Measurements from ENCODE around the gene SLC22A16. TPM values are rescaled to one million over a fixed set of nuclear protein-coding genes. Genes with fewer than 3 reads are reported as not detected.
"Not testable (repeated sequence)": the region's sequence is repeated elsewhere in the genome, so short reads cannot be mapped to it uniquely, and the experiment has no call there.

SLC22A16 gene
- total RNA-seq, 1 experiment from 2014 or later: not detected

GRCh38 chr6:110487968-110488381, 11.6 kb upstream of the SLC22A16 start:
- BruUV-seq (replicated peaks); ATAC-seq; H3K9me2 ChIP-seq (ENCODE audit: insufficient read depth); H4K20me1 ChIP-seq (ENCODE audit: insufficient read depth); H3K27me3 ChIP-seq (ENCODE audit: insufficient read depth, low read length); H3K36me3 ChIP-seq (ENCODE audit: control insufficient read depth in 1 of 2, insufficient read depth in 2 of 2, low read length in 2 of 2); RAD21 ChIA-PET (ENCODE audit: low non-redundant PET in 1 of 2, low total read pairs in 2 of 2, uncharacterized antibody in 2 of 2, unreplicated experiment in 2 of 2); H3K4me2 ChIP-seq (ENCODE audit: low read length); intact Hi-C loops (cut with micrococcal nuclease); H3K9me3 ChIP-seq (ENCODE audit: control insufficient read depth in 1 of 2, insufficient read depth in 1 of 2, low read depth in 1 of 2, low read length in 2 of 2); DNase-seq (ENCODE audit: low read depth, low spot score); H3K79me2 ChIP-seq (ENCODE audit: insufficient read depth, low read length); POLR2A ChIA-PET; H3K27ac ChIP-seq (ENCODE audit: low read depth, low read length); H3K9ac ChIP-seq (ENCODE audit: low read length); CTCF ChIA-PET; H3K4me3 ChIP-seq (replicated peaks in 1 of 2; ENCODE audit: low read depth in 1 of 2, low read length in 2 of 2); H2AFZ ChIP-seq (ENCODE audit: low read depth, low read length, poor library complexity, severe bottlenecking): not testable (repeated sequence)
- peaks cover 7 to 19% of the 10 kb centered on the region in 2 experiments; a peak in 3 of 4 replicates for H3K4me1 ChIP-seq (ENCODE audit: control insufficient read depth in 1 of 2, insufficient read depth in 2 of 2, low read length in 2 of 2)

GRCh38 chr6:110486756-110487155, 10.3 kb upstream of the SLC22A16 start:
- Histone ChIP-seq H2AFZ (ENCODE audit: low read depth, low read length, poor library complexity, severe bottlenecking) (no peak overlapping the region), H3K27me3 (ENCODE audit: insufficient read depth, low read length) (no peaks in the 10 kb centered on the region), H4K20me1 (ENCODE audit: insufficient read depth) (no peaks in the 10 kb centered on the region), H3K9ac (ENCODE audit: low read length) (no peak overlapping the region), H3K4me2 (ENCODE audit: low read length) (no peak overlapping the region), H3K9me3 (ENCODE audit: control insufficient read depth in 1 of 2, insufficient read depth in 1 of 2, low read depth in 1 of 2, low read length in 2 of 2) (no peaks in the 10 kb centered on the region), H3K79me2 (ENCODE audit: insufficient read depth, low read length) (no peaks in the 10 kb centered on the region), H3K4me3 (replicated peaks in 1 of 2; ENCODE audit: low read depth in 1 of 2, low read length in 2 of 2) (no peak overlapping the region), H3K27ac (ENCODE audit: low read depth, low read length) (no peak overlapping the region), H3K9me2 (ENCODE audit: insufficient read depth) (no peaks in the 10 kb centered on the region), H3K4me1 (ENCODE audit: control insufficient read depth in 1 of 2, insufficient read depth in 2 of 2, low read length in 2 of 2) (peaks cover 3 to 8% of the 10 kb centered on the region in 2 experiments; a peak in 3 of 4 replicates), H3K36me3 (ENCODE audit: control insufficient read depth in 1 of 2, insufficient read depth in 2 of 2, low read length in 2 of 2) (no peaks in the 10 kb centered on the region)
- RAD21 ChIA-PET (ENCODE audit: low non-redundant PET in 1 of 2, low total read pairs in 2 of 2, uncharacterized antibody in 2 of 2, unreplicated experiment in 2 of 2): no interaction called here
- TF ChIP-seq FOSL1 (IDR thresholded peaks at IDR 0.05; ENCODE audit: low read depth) (no peak), RAD21 (IDR thresholded peaks at IDR 0.05; ENCODE audit: low read depth) (no peak), ZFX (IDR thresholded peaks at IDR 0.05) (no peak), ELF1 (IDR thresholded peaks at IDR 0.05; ENCODE audit: borderline replicate concordance, low read depth) (no peak), ATF3 (IDR thresholded peaks at IDR 0.05) (no peak), SP1 (IDR thresholded peaks at IDR 0.05; ENCODE audit: low read depth) (no peak), CBX3 (IDR thresholded peaks at IDR 0.05; ENCODE audit: low read depth) (no peak), POLR2A (IDR thresholded peaks at IDR 0.05; ENCODE audit: borderline replicate concordance, extremely low read depth, insufficient read depth, insufficient read length) (no peak), EGR1 (IDR thresholded peaks at IDR 0.05; ENCODE audit: low read depth) (no peak), EZH2phosphoT487 (IDR thresholded peaks at IDR 0.05; ENCODE audit: borderline replicate concordance) (no peak), SRF (IDR thresholded peaks at IDR 0.05; ENCODE audit: low read depth) (no peak), YY1 (IDR thresholded peaks at IDR 0.05; ENCODE audit: extremely low read depth, insufficient replicate concordance, low read depth, low read length) (no peak), SIN3A (IDR thresholded peaks at IDR 0.05; ENCODE audit: low read depth) (no peak)
- ATAC-seq (no peak), DNase-seq (ENCODE audit: low read depth, low spot score) (no peak)
- BruUV-seq (replicated peaks): no TSS peak
- intact Hi-C loops (cut with micrococcal nuclease): no loop called here
- POLR2A ChIA-PET: no interaction called here
- CTCF ChIA-PET: no interaction called here

All from HCT116 (cell line).